ENCODE measurements around the gene CCDC197.

The CCDC197 gene

DNA sequence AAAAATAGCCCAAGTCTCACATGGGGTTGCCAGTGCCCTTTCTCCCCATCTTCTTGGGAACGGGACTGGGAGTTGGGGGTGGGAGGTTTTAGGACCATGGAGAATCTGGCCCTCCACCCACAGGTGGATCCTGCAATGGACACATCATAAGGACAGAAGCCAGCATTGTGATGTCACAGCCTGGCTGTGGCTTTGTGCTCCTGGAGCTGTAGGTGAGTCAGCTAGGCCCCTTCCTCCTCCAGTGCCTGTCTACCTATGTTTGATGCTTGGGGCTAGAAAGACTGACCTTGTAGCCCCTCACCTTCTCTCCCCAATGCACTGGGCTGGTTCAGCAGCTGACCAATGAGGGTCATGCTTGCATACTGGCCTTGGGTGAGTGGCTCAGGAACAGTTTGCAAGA, at the start of gene CCDC197:
TSS of gene CCDC197 (plus strand) at position 220 of the 400 bp plus-strand sequence. CDS start 831 bp downstream, outside the sequence.
- no peak for DNase-seq (ENCODE audit: low read depth)
- TF ChIP-seq, protein P1, sequence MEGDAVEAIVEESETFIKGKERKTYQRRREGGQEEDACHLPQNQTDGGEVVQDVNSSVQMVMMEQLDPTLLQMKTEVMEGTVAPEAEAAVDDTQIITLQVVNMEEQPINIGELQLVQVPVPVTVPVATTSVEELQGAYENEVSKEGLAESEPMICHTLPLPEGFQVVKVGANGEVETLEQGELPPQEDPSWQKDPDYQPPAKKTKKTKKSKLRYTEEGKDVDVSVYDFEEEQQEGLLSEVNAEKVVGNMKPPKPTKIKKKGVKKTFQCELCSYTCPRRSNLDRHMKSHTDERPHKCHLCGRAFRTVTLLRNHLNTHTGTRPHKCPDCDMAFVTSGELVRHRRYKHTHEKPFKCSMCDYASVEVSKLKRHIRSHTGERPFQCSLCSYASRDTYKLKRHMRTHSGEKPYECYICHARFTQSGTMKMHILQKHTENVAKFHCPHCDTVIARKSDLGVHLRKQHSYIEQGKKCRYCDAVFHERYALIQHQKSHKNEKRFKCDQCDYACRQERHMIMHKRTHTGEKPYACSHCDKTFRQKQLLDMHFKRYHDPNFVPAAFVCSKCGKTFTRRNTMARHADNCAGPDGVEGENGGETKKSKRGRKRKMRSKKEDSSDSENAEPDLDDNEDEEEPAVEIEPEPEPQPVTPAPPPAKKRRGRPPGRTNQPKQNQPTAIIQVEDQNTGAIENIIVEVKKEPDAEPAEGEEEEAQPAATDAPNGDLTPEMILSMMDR (IDR thresholded peaks at IDR 0.05; ENCODE audit: control insufficient read depth, insufficient read depth, low read depth, low read length, missing control alignments) = no peak
- H3K4me3 ChIP-seq (ENCODE audit: control insufficient read depth, low read depth, low read length) = no peak within 1 kb of the TSS

DNA sequence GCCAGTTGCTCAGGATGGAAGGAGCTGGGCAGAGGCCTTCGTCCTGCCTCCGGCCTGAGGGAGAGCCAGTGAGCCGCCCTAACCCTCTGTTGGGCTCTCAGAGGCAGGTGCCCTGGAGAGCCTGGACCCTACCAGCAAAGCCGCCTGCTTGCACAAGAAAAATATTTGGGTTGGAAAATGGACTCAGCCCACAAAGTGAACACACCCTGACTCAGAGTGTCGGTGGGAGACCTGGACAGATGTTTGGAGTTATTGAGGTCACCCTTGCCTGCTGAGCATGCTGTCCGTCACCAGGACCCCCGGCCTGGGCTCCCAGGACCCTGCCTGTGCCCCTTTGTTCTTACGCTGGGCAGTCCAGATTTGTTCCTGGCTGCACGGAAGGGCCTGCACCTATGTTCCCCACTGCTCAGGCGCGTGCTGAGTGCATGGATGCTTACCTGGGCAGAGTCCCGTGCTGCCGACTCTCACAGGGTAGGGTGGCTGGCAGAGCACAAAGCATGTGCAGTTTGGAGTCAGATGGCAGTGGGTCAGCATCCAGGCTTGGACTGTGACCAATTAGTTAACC, 47.5 kb upstream of the CCDC197 start:
- TF ChIP-seq, protein P1 (IDR thresholded peaks at IDR 0.05; ENCODE audit: control insufficient read depth, insufficient read depth, low read depth, low read length, missing control alignments) = no peak
- no peak overlapping the region for H3K4me3 ChIP-seq (ENCODE audit: control insufficient read depth, low read depth, low read length)

GRCh38 chr14:93950948-93951634, 46.0 kb upstream of the CCDC197 start:
- DNase-seq (ENCODE audit: low read depth) = no peak

More for the DNA sequence above, 47.5 kb upstream of the CCDC197 start:
- no peak for DNase-seq (ENCODE audit: low read depth)

GRCh38 chr14:93951635-93952540, 45.2 kb upstream of the CCDC197 start:
- TF ChIP-seq, protein P1 (IDR thresholded peaks at IDR 0.05; ENCODE audit: control insufficient read depth, insufficient read depth, low read depth, low read length, missing control alignments) = no peak
- no peak for DNase-seq (ENCODE audit: low read depth)

More at GRCh38 chr14:93950948-93951634, 46.0 kb upstream of the CCDC197 start:
- no peak overlapping the region for H3K4me3 ChIP-seq (ENCODE audit: control insufficient read depth, low read depth, low read length)
- TF ChIP-seq, protein P1 (IDR thresholded peaks at IDR 0.05; ENCODE audit: control insufficient read depth, insufficient read depth, low read depth, low read length, missing control alignments) = no peak

GRCh38 chr14:93952829-93953228, 44.3 kb upstream of the CCDC197 start:
- no peak overlapping the region for H3K4me3 ChIP-seq (ENCODE audit: control insufficient read depth, low read depth, low read length)

More at GRCh38 chr14:93951635-93952540, 45.2 kb upstream of the CCDC197 start:
- no peak overlapping the region for H3K4me3 ChIP-seq (ENCODE audit: control insufficient read depth, low read depth, low read length)

DNA sequence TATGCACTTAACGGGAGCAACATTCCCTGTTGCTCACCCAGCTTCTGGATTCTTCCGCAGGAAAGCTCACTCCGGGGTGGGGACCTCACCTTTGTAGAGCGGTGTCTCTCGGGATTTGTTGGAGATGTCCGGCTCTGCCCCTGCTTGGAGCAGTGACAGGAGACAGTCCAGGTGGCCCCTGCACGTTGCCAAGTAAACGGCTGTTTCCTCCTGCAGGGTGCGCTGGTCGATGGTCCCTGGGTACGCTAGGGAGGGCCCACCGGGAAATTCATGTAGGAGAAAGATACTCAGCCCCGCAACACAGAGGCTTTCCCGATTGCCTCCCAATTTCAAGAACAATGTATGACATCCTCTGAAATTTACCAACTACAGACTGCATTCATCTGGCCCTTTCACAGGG, 43.8 kb upstream of the CCDC197 start:
- TF ChIP-seq, protein P1 (IDR thresholded peaks at IDR 0.05; ENCODE audit: control insufficient read depth, insufficient read depth, low read depth, low read length, missing control alignments) = no peak
- no peak overlapping the region for H3K4me3 ChIP-seq (ENCODE audit: control insufficient read depth, low read depth, low read length)
- no peak for DNase-seq (ENCODE audit: low read depth)

More at GRCh38 chr14:93952829-93953228, 44.3 kb upstream of the CCDC197 start:
- TF ChIP-seq, protein P1 (IDR thresholded peaks at IDR 0.05; ENCODE audit: control insufficient read depth, insufficient read depth, low read depth, low read length, missing control alignments) = no peak
- no peak for DNase-seq (ENCODE audit: low read depth)
